Measurements from ENCODE around the gene NSUN5.
"Not testable (repeated sequence)": the region's sequence is repeated elsewhere in the genome, so short reads cannot be mapped to it uniquely, and the experiment has no call there.

The NSUN5 gene

GRCh38 chr7:73345538-73345937 is 36.9 kb upstream of the NSUN5 start:
- Histone ChIP-seq H3K36me3 (ENCODE audit: control insufficient read depth in 2 of 2, insufficient read depth in 2 of 2, low read length in 2 of 2) (no peaks in the 10 kb centered on the region), H3K9ac (ENCODE audit: low read length in 2 of 2) (no peak overlapping the region), H3K27ac (ENCODE audit: low read length) (no peak overlapping the region), H3K27me3 (ENCODE audit: control insufficient read depth in 1 of 2, insufficient read depth in 2 of 2, low read length in 2 of 2) (peaks cover 3% of the 10 kb centered on the region in 2 donors), H3K4me3 (ENCODE audit: low read length in 2 of 2) (no peak overlapping the region), H3K9me3 (ENCODE audit: control insufficient read depth in 2 of 2, low read length in 2 of 2) (no peaks in the 10 kb centered on the region), H3K4me1 (ENCODE audit: control insufficient read depth, insufficient read depth, low read length) (peaks cover 3% of the 10 kb centered on the region)

- no peak overlapping the region for H3K4me3 ChIP-seq (ENCODE audit: low read length in 2 of 2)
- peaks cover 3% of the 10 kb centered on the region for H3K4me1 ChIP-seq (ENCODE audit: control insufficient read depth, insufficient read depth, low read length)
- H3K9ac ChIP-seq (ENCODE audit: low read length in 2 of 2), result no peak overlapping the region
- no peaks in the 10 kb centered on the region for H3K36me3 ChIP-seq (ENCODE audit: control insufficient read depth in 2 of 2, insufficient read depth in 2 of 2, low read length in 2 of 2)
- H3K27ac ChIP-seq (ENCODE audit: low read length), result no peak overlapping the region
- H3K27me3 ChIP-seq (ENCODE audit: control insufficient read depth in 1 of 2, insufficient read depth in 2 of 2, low read length in 2 of 2), result peaks cover 3% of the 10 kb centered on the region in 2 donors
- no peaks in the 10 kb centered on the region for H3K9me3 ChIP-seq (ENCODE audit: control insufficient read depth in 2 of 2, low read length in 2 of 2)
These were observed 35.2 kb upstream of the NSUN5 start for GRCh38 chr7:73343671-73344380.

- no peak overlapping the region for H3K9ac ChIP-seq (ENCODE audit: low read length in 2 of 2)
- no peaks in the 10 kb centered on the region for H3K9me3 ChIP-seq (ENCODE audit: control insufficient read depth in 2 of 2, low read length in 2 of 2)
- peaks cover 3% of the 10 kb centered on the region for H3K4me1 ChIP-seq (ENCODE audit: control insufficient read depth, insufficient read depth, low read length)
- peaks cover 3% of the 10 kb centered on the region in 2 donors for H3K27me3 ChIP-seq (ENCODE audit: control insufficient read depth in 1 of 2, insufficient read depth in 2 of 2, low read length in 2 of 2)
- H3K36me3 ChIP-seq (ENCODE audit: control insufficient read depth in 2 of 2, insufficient read depth in 2 of 2, low read length in 2 of 2), result no peaks in the 10 kb centered on the region
- no peak overlapping the region for H3K27ac ChIP-seq (ENCODE audit: low read length)
- H3K4me3 ChIP-seq (ENCODE audit: low read length in 2 of 2), result peak overlapping the region in 1 of 2 donors; percentile 66
These were observed 34.0 kb upstream of the NSUN5 start for GRCh38 chr7:73342645-73343044.

GRCh38 chr7:73341877-73342276 is 33.3 kb upstream of the NSUN5 start:
- Histone ChIP-seq H3K9ac (ENCODE audit: low read length in 2 of 2) (no peak overlapping the region), H3K27ac (ENCODE audit: low read length) (no peak overlapping the region), H3K9me3 (ENCODE audit: control insufficient read depth in 2 of 2, low read length in 2 of 2) (no peaks in the 10 kb centered on the region), H3K36me3 (ENCODE audit: control insufficient read depth in 2 of 2, insufficient read depth in 2 of 2, low read length in 2 of 2) (no peaks in the 10 kb centered on the region), H3K4me3 (ENCODE audit: low read length in 2 of 2) (no peak overlapping the region), H3K27me3 (ENCODE audit: control insufficient read depth in 1 of 2, insufficient read depth in 2 of 2, low read length in 2 of 2) (peaks cover 3% of the 10 kb centered on the region in 2 donors), H3K4me1 (ENCODE audit: control insufficient read depth, insufficient read depth, low read length) (peaks cover 3% of the 10 kb centered on the region)

- Histone ChIP-seq H3K4me3 (ENCODE audit: low read length in 2 of 2) (no peak overlapping the region), H3K4me1 (ENCODE audit: control insufficient read depth, insufficient read depth, low read length) (peaks cover 3% of the 10 kb centered on the region), H3K36me3 (ENCODE audit: control insufficient read depth in 2 of 2, insufficient read depth in 2 of 2, low read length in 2 of 2) (no peaks in the 10 kb centered on the region), H3K9me3 (ENCODE audit: control insufficient read depth in 2 of 2, low read length in 2 of 2) (no peaks in the 10 kb centered on the region), H3K27ac (ENCODE audit: low read length) (no peak overlapping the region), H3K9ac (ENCODE audit: low read length in 2 of 2) (no peak overlapping the region), H3K27me3 (ENCODE audit: control insufficient read depth in 1 of 2, insufficient read depth in 2 of 2, low read length in 2 of 2) (peaks cover 3% of the 10 kb centered on the region in 2 donors)
These were observed 31.9 kb upstream of the NSUN5 start for GRCh38 chr7:73340514-73340913.

- no peak overlapping the region for H3K9ac ChIP-seq (ENCODE audit: low read length in 2 of 2)
- no peak overlapping the region for H3K4me3 ChIP-seq (ENCODE audit: low read length in 2 of 2)
- peaks cover 3% of the 10 kb centered on the region in 2 donors for H3K27me3 ChIP-seq (ENCODE audit: control insufficient read depth in 1 of 2, insufficient read depth in 2 of 2, low read length in 2 of 2)
- H3K27ac ChIP-seq (ENCODE audit: low read length), result no peak overlapping the region
- H3K9me3 ChIP-seq (ENCODE audit: control insufficient read depth in 2 of 2, low read length in 2 of 2), result no peaks in the 10 kb centered on the region
- no peaks in the 10 kb centered on the region for H3K36me3 ChIP-seq (ENCODE audit: control insufficient read depth in 2 of 2, insufficient read depth in 2 of 2, low read length in 2 of 2)
- peaks cover 3% of the 10 kb centered on the region for H3K4me1 ChIP-seq (ENCODE audit: control insufficient read depth, insufficient read depth, low read length)
These were observed 29.7 kb upstream of the NSUN5 start for GRCh38 chr7:73338321-73338720.

- H3K27me3 ChIP-seq (ENCODE audit: control insufficient read depth in 1 of 2, insufficient read depth in 2 of 2, low read length in 2 of 2), result no peaks in the 10 kb centered on the region
- no peak overlapping the region for H3K4me3 ChIP-seq (ENCODE audit: low read length in 2 of 2)
- H3K27ac ChIP-seq (ENCODE audit: low read length), result no peak overlapping the region
- H3K9ac ChIP-seq (ENCODE audit: low read length in 2 of 2), result no peak overlapping the region
- no peaks in the 10 kb centered on the region for H3K4me1 ChIP-seq (ENCODE audit: control insufficient read depth, insufficient read depth, low read length)
- H3K36me3 ChIP-seq (ENCODE audit: control insufficient read depth in 2 of 2, insufficient read depth in 2 of 2, low read length in 2 of 2), result no peaks in the 10 kb centered on the region
- H3K9me3 ChIP-seq (ENCODE audit: control insufficient read depth in 2 of 2, low read length in 2 of 2), result no peaks in the 10 kb centered on the region
These were observed 23.8 kb upstream of the NSUN5 start for GRCh38 chr7:73332447-73332846.

GRCh38 chr7:73330772-73331171 is 22.1 kb upstream of the NSUN5 start:
- Histone ChIP-seq H3K36me3 (ENCODE audit: control insufficient read depth in 2 of 2, insufficient read depth in 2 of 2, low read length in 2 of 2) (no peaks in the 10 kb centered on the region), H3K27me3 (ENCODE audit: control insufficient read depth in 1 of 2, insufficient read depth in 2 of 2, low read length in 2 of 2) (no peaks in the 10 kb centered on the region), H3K4me3 (ENCODE audit: low read length in 2 of 2) (no peak overlapping the region), H3K4me1 (ENCODE audit: control insufficient read depth, insufficient read depth, low read length) (no peaks in the 10 kb centered on the region), H3K9ac (ENCODE audit: low read length in 2 of 2) (no peak overlapping the region), H3K27ac (ENCODE audit: low read length) (no peak overlapping the region), H3K9me3 (ENCODE audit: control insufficient read depth in 2 of 2, low read length in 2 of 2) (no peaks in the 10 kb centered on the region)

GRCh38 chr7:73329861-73330581 is 21.4 kb upstream of the NSUN5 start:
- no peak overlapping the region for H3K27ac ChIP-seq (ENCODE audit: low read length)
- no peak overlapping the region for H3K9ac ChIP-seq (ENCODE audit: low read length in 2 of 2)
- H3K9me3 ChIP-seq (ENCODE audit: control insufficient read depth in 2 of 2, low read length in 2 of 2), result no peaks in the 10 kb centered on the region
- H3K36me3 ChIP-seq (ENCODE audit: control insufficient read depth in 2 of 2, insufficient read depth in 2 of 2, low read length in 2 of 2), result no peaks in the 10 kb centered on the region
- no peaks in the 10 kb centered on the region for H3K27me3 ChIP-seq (ENCODE audit: control insufficient read depth in 1 of 2, insufficient read depth in 2 of 2, low read length in 2 of 2)
- H3K4me3 ChIP-seq (ENCODE audit: low read length in 2 of 2), result no peak overlapping the region
- no peaks in the 10 kb centered on the region for H3K4me1 ChIP-seq (ENCODE audit: control insufficient read depth, insufficient read depth, low read length)

- no peaks in the 10 kb centered on the region for H3K9me3 ChIP-seq (ENCODE audit: control insufficient read depth in 2 of 2, low read length in 2 of 2)
- H3K36me3 ChIP-seq (ENCODE audit: control insufficient read depth in 2 of 2, insufficient read depth in 2 of 2, low read length in 2 of 2), result no peaks in the 10 kb centered on the region
- no peak overlapping the region for H3K4me3 ChIP-seq (ENCODE audit: low read length in 2 of 2)
- no peak overlapping the region for H3K27ac ChIP-seq (ENCODE audit: low read length)
- H3K9ac ChIP-seq (ENCODE audit: low read length in 2 of 2), result no peak overlapping the region
- peaks cover 3% of the 10 kb centered on the region for H3K4me1 ChIP-seq (ENCODE audit: control insufficient read depth, insufficient read depth, low read length)
- H3K27me3 ChIP-seq (ENCODE audit: control insufficient read depth in 1 of 2, insufficient read depth in 2 of 2, low read length in 2 of 2), result no peaks in the 10 kb centered on the region
These were observed 20.1 kb upstream of the NSUN5 start for GRCh38 chr7:73328696-73329095.

GRCh38 chr7:73327922-73328321 is 19.3 kb upstream of the NSUN5 start, which contains the start of the genes FKBP6 and TRIM50:
TSS of gene FKBP6 (plus strand) at chr7:73328161. CDS start at chr7:73328429, 268 bp downstream.
TSS of gene TRIM50 (minus strand) at chr7:73328082. CDS start at chr7:73324787, 3,295 bp downstream.
- not testable (repeated sequence) for H3K4me3 ChIP-seq (ENCODE audit: low read length in 2 of 2); H3K9ac ChIP-seq (ENCODE audit: low read length in 2 of 2); H3K36me3 ChIP-seq (ENCODE audit: control insufficient read depth in 2 of 2, insufficient read depth in 2 of 2, low read length in 2 of 2); H3K4me1 ChIP-seq (ENCODE audit: control insufficient read depth, insufficient read depth, low read length); H3K27ac ChIP-seq (ENCODE audit: low read length); H3K27me3 ChIP-seq (ENCODE audit: control insufficient read depth in 1 of 2, insufficient read depth in 2 of 2, low read length in 2 of 2); H3K9me3 ChIP-seq (ENCODE audit: control insufficient read depth in 2 of 2, low read length in 2 of 2)
